K562 (cell line): ENCODE data around the gene STX18. TPM values are rescaled to one million over a fixed set of nuclear protein-coding genes. Genes with fewer than 3 reads are reported as not detected.
A peak's percentile ranks its signal among the peaks of the same experiment; 100 is the strongest.

ENCODE experiments used
- ATAC-seq: fragments of 200-7000 bp; cut with Tn5 transposase; 3 replicates; pipeline ENCODE4 v1.9.1; 2020; ENCODE audit warnings: moderate library complexity
- BruUV-seq: library from RNA; stranded (reverse); fragments of 400-500 nt; replicated peaks from 2 replicates; lab custom pipeline; 2021; lab: Mats Ljungman, UMichigan
- CTCF ChIA-PET: fragments of 300-600 bp; formaldehyde crosslinking; extraction: SDS; loops from one replicate; lab custom pipeline; 2021; ENCODE audit warnings: low intra/inter-chr PET ratio; lab: Yijun Ruan, JAX
- POLR2A ChIA-PET: fragments of 300-600, 350-650 bp; sonication (Branson Sonifier 250); formaldehyde crosslinking; extraction: SDS; loops from one replicate; lab custom pipeline; 2021; ENCODE audit warnings: antibody characterized with exemption, inconsistent platforms; lab: Yijun Ruan, JAX
- DNase-seq, 4 experiments: peaks; one replicate each; pipeline versions ENCODE4 v3.0.0 to v3.0.0-alpha.2; 2011 to 2018; ENCODE audit warnings: low spot score in 3 of 4, mixed read lengths in 3 of 4; ENCODE audit errors: extremely low read depth in 1 of 4
- FAIRE-seq: peaks from 2 replicates; lab custom pipeline; 2011; peaks lifted over from hg19 to GRCh38; lab: Jason Lieb, UNC
- H2AFZ ChIP-seq: 2 replicates; pipeline ENCODE4 v1.6.0; 2011; ENCODE audit warnings: low read depth, low read length, control low read depth, inconsistent platforms
- H3K27ac ChIP-seq: fragments of 200-600 bp; 3 replicates; pipeline ENCODE4 v1.8.0; 2011; ENCODE audit warnings: low read depth, mild to moderate bottlenecking, control low read depth, inconsistent platforms, low read length, moderate library complexity, mixed read lengths; ENCODE audit errors: extremely low read depth
- H3K27me3 ChIP-seq, 2 experiments: fragments of 300-600 bp in 1 of 2; 2 replicates in 1 of 2; 3 replicates in 1 of 2; pipeline versions ENCODE4 v1.6.0 to v1.8.0; 2011; ENCODE audit warnings: inconsistent platforms in 2 of 2, low read length in 2 of 2, mild to moderate bottlenecking in 1 of 2, mixed read lengths in 1 of 2, moderate library complexity in 1 of 2; ENCODE audit not compliant: control insufficient read depth in 2 of 2, insufficient read depth in 2 of 2
- H3K36me3 ChIP-seq: fragments of 300-600 bp; 3 replicates; pipeline ENCODE4 v1.8.0; 2011; ENCODE audit warnings: mild to moderate bottlenecking, low read length, inconsistent platforms; ENCODE audit not compliant: control insufficient read depth, insufficient read depth
- H3K4me1 ChIP-seq, 2 experiments: fragments of 200-600 bp in 1 of 2; replicated peaks in 1 of 2; 2 replicates in 1 of 2; 3 replicates in 1 of 2; pipeline versions ENCODE4 v1.5.1 to v1.8.0; 2011; ENCODE audit warnings: inconsistent platforms in 2 of 2, low read length in 2 of 2, mild to moderate bottlenecking in 1 of 2, mixed read lengths in 1 of 2, moderate library complexity in 1 of 2; ENCODE audit not compliant: control insufficient read depth in 2 of 2, insufficient read depth in 2 of 2
- H3K4me2 ChIP-seq: 2 replicates; pipeline ENCODE4 v1.6.1; 2011; ENCODE audit warnings: low read length, control low read depth, inconsistent platforms, mixed read lengths; ENCODE audit not compliant: insufficient read depth
- H3K4me3 ChIP-seq: fragments of 200-600 bp; sonication (generic), shearing (Covaris generic); 2 replicates; pipeline ENCODE4 v1.5.1; 2016; ENCODE audit warnings: control low read depth, inconsistent platforms
- H3K79me2 ChIP-seq: fragments of 200-600 bp; 3 replicates; pipeline ENCODE4 v1.8.0; 2011; ENCODE audit warnings: low read length, inconsistent platforms; ENCODE audit not compliant: control insufficient read depth, insufficient read depth
- H3K9ac ChIP-seq, 2 experiments: 2 replicates each; pipeline versions ENCODE4 v1.6.0 to v1.6.1; 2011; ENCODE audit warnings: low read depth in 2 of 2, low read length in 2 of 2, control low read depth in 1 of 2, inconsistent platforms in 1 of 2, mild to moderate bottlenecking in 1 of 2, mixed read lengths in 1 of 2; ENCODE audit not compliant: insufficient read depth in 1 of 2
- H3K9me1 ChIP-seq: one replicate; pipeline ENCODE4 v1.6.0; 2011; ENCODE audit warnings: inconsistent platforms, mild to moderate bottlenecking, low read length, moderate library complexity; ENCODE audit not compliant: control insufficient read depth, insufficient read depth
- H3K9me3 ChIP-seq: replicated peaks from 2 replicates; pipeline ENCODE4 v1.5.1; 2011; ENCODE audit warnings: low read depth, low read length, inconsistent platforms; ENCODE audit not compliant: control insufficient read depth, insufficient read depth
- H4K20me1 ChIP-seq: replicated peaks from 2 replicates; pipeline ENCODE4 v1.6.1; 2011; ENCODE audit warnings: low read length, inconsistent platforms, mixed read lengths; ENCODE audit not compliant: control insufficient read depth, insufficient read depth
- CEBPB ChIP-seq: fragments of 450-650 bp; IDR thresholded peaks from 2 replicates; pipeline ENCODE4 v1.6.1; 2016; ENCODE audit warnings: missing genetic modification characterization, missing compliant biosample characterization
- CEBPG ChIP-seq, 3 experiments: fragments of 200-800 bp in 1 of 3; sonication (Bioruptor generic) in 1 of 3; sonication (generic) in 1 of 3; formaldehyde crosslinking in 1 of 3; IDR thresholded peaks in 2 of 3; conservative IDR thresholded peaks in 1 of 3; 2 replicates each; pipeline versions ENCODE4 v1.6.1 to v1.8.0; 2016 to 2022; ENCODE audit warnings: missing compliant biosample characterization in 2 of 3, missing genetic modification characterization in 2 of 3, mild to moderate bottlenecking in 1 of 3, missing genetic modification reagents in 1 of 3
- HINFP ChIP-seq: fragments of 450-650 bp; conservative IDR thresholded peaks from 2 replicates; pipeline ENCODE4 v1.6.1; 2016; ENCODE audit warnings: missing genetic modification characterization, low read depth, mild to moderate bottlenecking, control low read depth, missing compliant biosample characterization
- KDM1A ChIP-seq, 2 experiments: fragments of 450-650 bp; IDR thresholded peaks; 2 replicates each; pipeline ENCODE4 v1.6.1; 2016; ENCODE audit warnings: mild to moderate bottlenecking in 2 of 2
- PHF20 ChIP-seq: fragments of 450-650 bp; IDR thresholded peaks from 2 replicates; pipeline ENCODE4 v1.6.1; 2018; ENCODE audit not compliant: partially characterized antibody
- POLR2H ChIP-seq: IDR thresholded peaks from 2 replicates; pipeline ENCODE4 v1.6.1; 2016; ENCODE audit warnings: missing genetic modification characterization, low read depth, mild to moderate bottlenecking, control low read depth, missing compliant biosample characterization, moderate library complexity
- PTRF ChIP-seq: fragments of 450-650 bp; IDR thresholded peaks from 2 replicates; pipeline ENCODE4 v1.6.1; 2016; ENCODE audit warnings: mild to moderate bottlenecking, missing genetic modification characterization, missing compliant biosample characterization
- ZBTB8A ChIP-seq: fragments of 450-650 bp; IDR thresholded peaks from 2 replicates; pipeline ENCODE4 v1.6.1; 2018; ENCODE audit warnings: mild to moderate bottlenecking, moderate library complexity; ENCODE audit not compliant: partially characterized antibody
- ZNF436 ChIP-seq: fragments of 250-450, 450-650 bp; sonication (Bioruptor Pico); formaldehyde crosslinking; IDR thresholded peaks from 2 replicates; pipeline ENCODE4 v1.7.0; 2020; ENCODE audit warnings: mild to moderate bottlenecking
- ZNF77 ChIP-seq: fragments of 250-450 bp; sonication (Bioruptor Pico); IDR thresholded peaks from 2 replicates; pipeline ENCODE4 v1.5.0; 2020
- ZNF830 ChIP-seq: fragments of 250-450 bp; sonication (Bioruptor Pico); IDR thresholded peaks from 2 replicates; pipeline ENCODE4 v1.5.0; 2021; ENCODE audit warnings: mild to moderate bottlenecking
- WGBS: fragments of 100-300 bp; shearing (Covaris generic); methylation state at CpG from one replicate; pipeline ENCODE4 v1.1.6; 2016; ENCODE audit warnings: low coverage, mixed read lengths; ENCODE audit not compliant: insufficient coverage; ENCODE audit errors: missing lambda C conversion rate; 5-methylcytosine and 5-hydroxymethylcytosine counted together
- in situ Hi-C: fragments of 300-500 bp; cut with MboI; formaldehyde crosslinking; loops from 4 replicates; pipeline ENCODE4 v1.15.0; 2018; ENCODE audit warnings: inconsistent platforms, mixed read lengths
- intact Hi-C: fragments of 100-400 bp; cut with micrococcal nuclease; formaldehyde crosslinking; loops from 2 replicates; pipeline ENCODE4 v1.14.2; 2022
- polyA plus RNA-seq, 8 experiments: library from polyadenylated mRNA; depleted of rRNA in 4 of 8; stranded (reverse) in 5 of 8; unstranded in 3 of 8; fragments of >200 nt; fragmentation: Nextera tagmentation in 2 of 8; fragmentation: Illumina TruSeq in 1 of 8; extraction: Ambion mirVana in 2 of 8; extraction: Trizol in 1 of 8; gene quantifications; 2 replicates each; pipeline versions ENCODE4 v1.2.1 to v1.2.3, GENCODE V29; 2011 to 2014; ENCODE audit warnings: inconsistent platforms in 1 of 8, missing spikeins in 1 of 8
- total RNA-seq, 7 experiments: library from RNA; depleted of rRNA in 6 of 7; stranded (reverse); fragments of >200 nt in 6 of 7; fragmentation: Illumina TruSeq in 2 of 7; extraction: Trizol in 2 of 7; gene quantifications; 2 replicates each; pipeline versions ENCODE4 v1.2.1 to v1.2.3, GENCODE V29; 2011 to 2021; ENCODE audit warnings: low replicate concordance in 1 of 7

STX18 gene
- total and polyA plus RNA-seq, 9 of the 15 experiments (the other 6 are each of a cell fraction or from before 2014, with no cell fraction given) = 6.2 to 41.7 (median 22.7) TPM

GRCh38 chr4:4439782-4440181 lies 102.1 kb downstream of the STX18 start:
- no peaks in the 10 kb centered on the region for H4K20me1 ChIP-seq
- intact Hi-C loops (loop anchor here (10.0 kb wide), 1 partner anchor 185 kb away; no protein-coding TSS in a partner anchor), in situ Hi-C loops (no loop called here)
- H2AFZ ChIP-seq = no peak overlapping the region
- ChIA-PET POLR2A (interaction anchor here (0.6 kb wide), 1 partner anchor 9 kb away, joined by 3 read pairs; no protein-coding TSS in a partner anchor), CTCF (no interaction called here)
- 56% methylated on average over 4 of the region's 4 CpGs for WGBS
- H3K36me3 ChIP-seq = peaks cover 14% of the 10 kb centered on the region; the same call in 1 of the 3 replicates
- DNase-seq (no peak), ATAC-seq (no peak), FAIRE-seq (no peak)
- no peak overlapping the region for H3K9ac ChIP-seq
- H3K4me3 ChIP-seq = no peak overlapping the region
- no peak overlapping the region for H3K4me2 ChIP-seq
- no peak for TF ChIP-seq ZBTB8A
- 0 out of 2 replicates have a peak, but pooled peaks have one; percentile 10 for TF ChIP-seq CEBPB (tag)
- TF ChIP-seq CEBPG (CRISPR knock-in tag; IDR thresholded peaks at IDR 0.05) = no peak
- peak in 1 of 2 experiments; percentile 35; a peak in 1 of 4 replicates for TF ChIP-seq CEBPG (tag; conservative IDR thresholded peaks at IDR 0.05 in 1 of 2, IDR thresholded peaks at IDR 0.05 in 1 of 2)
- no peaks in the 10 kb centered on the region for H3K79me2 ChIP-seq
- H3K9me1 ChIP-seq = no peaks in the 10 kb centered on the region
- no peaks in the 10 kb centered on the region for H3K27me3 ChIP-seq
- H3K27ac ChIP-seq = no peak overlapping the region
- peaks cover 0 to 13% of the 10 kb centered on the region in 2 experiments; a peak in 4 of 5 replicates for H3K4me1 ChIP-seq
- no peaks in the 10 kb centered on the region for H3K9me3 ChIP-seq
- no TSS peak for BruUV-seq

- H3K9ac ChIP-seq = no peak overlapping the region
- no peaks in the 10 kb centered on the region for H3K9me3 ChIP-seq
- H3K27me3 ChIP-seq = no peaks in the 10 kb centered on the region
- no peaks in the 10 kb centered on the region for H4K20me1 ChIP-seq
- no TSS peak for BruUV-seq
- H3K27ac ChIP-seq = no peak overlapping the region
- POLR2A ChIA-PET = no interaction called here
- no peak overlapping the region for H3K4me2 ChIP-seq
- H2AFZ ChIP-seq = no peak overlapping the region
- no peak overlapping the region for H3K4me3 ChIP-seq
- H3K36me3 ChIP-seq = peaks cover 14% of the 10 kb centered on the region; the same call in 1 of the 3 replicates
- no peak for DNase-seq
- in situ Hi-C loops = no loop called here
- CTCF ChIA-PET = no interaction called here
- ATAC-seq = no peak
- TF ChIP-seq KDM1A (IDR thresholded peaks at IDR 0.05) (no peak), PTRF (tag) (no peak), HINFP (tag) (no peak), ZNF77 (CRISPR knock-in tag) (no peak), POLR2H (tag) (no peak), ZNF830 (CRISPR knock-in tag) (no peak), PHF20 (no peak), ZNF436 (no peak)
- peaks cover 0 to 5% of the 10 kb centered on the region in 2 experiments; a peak in 4 of 5 replicates for H3K4me1 ChIP-seq
- intact Hi-C loops = loop anchor here (10.0 kb wide), 1 partner anchor 184 kb away; no protein-coding TSS in a partner anchor
- no peak for FAIRE-seq
- H3K9me1 ChIP-seq = no peaks in the 10 kb centered on the region
- no peaks in the 10 kb centered on the region for H3K79me2 ChIP-seq
These were observed 103.0 kb downstream of the STX18 start for GRCh38 chr4:4438891-4439290.
